GM23248 (cell line): ENCODE measurements around the gene CIAO3. TPM values are rescaled to one million over a fixed set of nuclear protein-coding genes. Genes with fewer than 3 reads are reported as not detected.
"Not testable (repeated sequence)": the region's sequence is repeated elsewhere in the genome, so short reads cannot be mapped to it uniquely, and the experiment has no call there.

Experiments
- DNase-seq: peaks from one replicate; pipeline ENCODE4 v3.0.0-alpha.2; 2015
- H2AFZ ChIP-seq: fragments of 200-600 bp; sonication (generic); 2 replicates; pipeline ENCODE4 v1.6.1; 2016; ENCODE audit warnings: antibody characterized with exemption
- H3F3A ChIP-seq: fragments of 200-600 bp; sonication (generic); 2 replicates; pipeline ENCODE4 v1.6.1; 2016; ENCODE audit warnings: mild to moderate bottlenecking, antibody characterized with exemption, mixed run types; ENCODE audit not compliant: insufficient read depth
- H3K27ac ChIP-seq: fragments of 200-600 bp; sonication (generic); 2 replicates; pipeline ENCODE4 v1.5.1; 2016; ENCODE audit warnings: mild to moderate bottlenecking
- H3K27me3 ChIP-seq: fragments of 200-600 bp; sonication (generic); replicated peaks from 2 replicates; pipeline ENCODE4 v1.6.1; 2016; ENCODE audit warnings: mild to moderate bottlenecking; ENCODE audit not compliant: insufficient read depth
- H3K36me3 ChIP-seq: fragments of 200-600 bp; sonication (generic); 2 replicates; pipeline ENCODE4 v1.6.1; 2016; ENCODE audit warnings: low read depth, mild to moderate bottlenecking
- H3K4me1 ChIP-seq: fragments of 200-600 bp; sonication (generic); 2 replicates; pipeline ENCODE4 v1.6.1; 2016; ENCODE audit warnings: mild to moderate bottlenecking; ENCODE audit not compliant: insufficient read depth
- H3K4me2 ChIP-seq: fragments of 200-600 bp; sonication (generic); one replicate; pipeline ENCODE4 v1.6.1; 2016; ENCODE audit warnings: mild to moderate bottlenecking; ENCODE audit not compliant: unreplicated experiment
- H3K4me3 ChIP-seq: fragments of 200-600 bp; sonication (generic); 2 replicates; pipeline ENCODE4 v1.5.1; 2016; ENCODE audit warnings: mild to moderate bottlenecking
- H3K79me2 ChIP-seq: fragments of 200-600 bp; sonication (generic); 2 replicates; pipeline ENCODE4 v1.6.1; 2016; ENCODE audit warnings: mild to moderate bottlenecking; ENCODE audit not compliant: insufficient read depth
- H3K9ac ChIP-seq: fragments of 200-600 bp; sonication (generic); 2 replicates; pipeline ENCODE4 v1.6.1; 2016; ENCODE audit warnings: mild to moderate bottlenecking
- H3K9me2 ChIP-seq: fragments of 200-600 bp; sonication (generic); 2 replicates; pipeline ENCODE4 v1.6.1; 2016; ENCODE audit warnings: mixed run types, mild to moderate bottlenecking, moderate library complexity; ENCODE audit not compliant: insufficient read depth
- H3K9me3 ChIP-seq: fragments of 200-600 bp; sonication (generic); one replicate; pipeline ENCODE4 v1.6.1; 2017; ENCODE audit warnings: low read depth
- H4K20me1 ChIP-seq: fragments of 200-600 bp; sonication (generic); 2 replicates; pipeline ENCODE4 v1.6.0; 2016; ENCODE audit not compliant: insufficient read depth
- EZH2 ChIP-seq: fragments of 200-600 bp; sonication (generic); IDR thresholded peaks from 2 replicates; pipeline ENCODE4 v1.6.1; 2018; ENCODE audit warnings: antibody characterized with exemption, mild to moderate bottlenecking; ENCODE audit not compliant: insufficient read depth, poor library complexity, severe bottlenecking
- EZH2phosphoT487 ChIP-seq: fragments of 200-600 bp; sonication (generic); IDR thresholded peaks from 2 replicates; pipeline ENCODE4 v1.6.1; 2018; ENCODE audit warnings: antibody characterized with exemption, moderate library complexity, mild to moderate bottlenecking, low read depth; ENCODE audit not compliant: insufficient read depth
- WGBS, 2 experiments: methylation state at CpG; one replicate each; pipeline ENCODE4 v1.1.6; 2015 to 2017; ENCODE audit warnings: low lambda C conversion rate in 2 of 2, low coverage in 1 of 2; ENCODE audit errors: missing lambda C conversion rate in 2 of 2; 5-methylcytosine and 5-hydroxymethylcytosine counted together
- in situ Hi-C: fragments of 300-500 bp; cut with MboI; formaldehyde crosslinking; loops from 2 replicates; pipeline ENCODE4 v1.15.0; 2020
- polyA plus RNA-seq: library from polyadenylated mRNA; unstranded; fragments of >200 nt; fragmentation: Nextera tagmentation; extraction: Ambion mirVana; gene quantifications from 2 replicates; pipeline ENCODE4 v1.2.1, GENCODE V29; 2016
- total RNA-seq: library from RNA; depleted of rRNA; stranded (reverse); fragments of >200 nt; shearing (Covaris generic); gene quantifications from 2 replicates; pipeline ENCODE4 v1.2.3, GENCODE V29; 2014

The CIAO3 gene
- total and polyA plus RNA-seq, 2 experiments from 2014 or later = 24.5 to 37.5 TPM

- H3K4me2 ChIP-seq = peak within 1 kb of the TSS; percentile 63
- no peaks in the 10 kb centered on the region for H3K36me3 ChIP-seq
- no peaks in the 10 kb centered on the region; the same call in 1 of the 2 replicates for H3K79me2 ChIP-seq
- H3K27ac ChIP-seq = no peak within 1 kb of the TSS
- H3K9me3 ChIP-seq = no peaks in the 10 kb centered on the region
- 6 to 12% methylated on average over 24 to 89 of the region's 108 CpGs for WGBS, 2 experiments
- H3F3A ChIP-seq = peaks cover 10% of the 10 kb centered on the region
- peak within 1 kb of the TSS; percentile 62 for H2AFZ ChIP-seq
- peak within 1 kb of the TSS; percentile 76 for H3K4me3 ChIP-seq
- peaks cover 9% of the 10 kb centered on the region for H3K4me1 ChIP-seq
- in situ Hi-C loops = no loop called here
- H4K20me1 ChIP-seq = no peaks in the 10 kb centered on the region
- peak; percentile 97 for DNase-seq
- H3K9me2 ChIP-seq = no peaks in the 10 kb centered on the region
- peak within 1 kb of the TSS; percentile 73 for H3K9ac ChIP-seq
- H3K27me3 ChIP-seq = peaks cover 10% of the 10 kb centered on the region; the same call in 1 of the 2 replicates
- TF ChIP-seq EZH2 = no peak
- no peak for TF ChIP-seq EZH2phosphoT487
These were observed 26.0 kb downstream of the CIAO3 start, which contains the start of gene METRN for GRCh38 chr16:714558-715476. TSS of gene METRN (plus strand) at chr16:715118. CDS start at chr16:715290, 172 bp downstream.

GRCh38 chr16:714079-714478 is 26.7 kb downstream of the CIAO3 start:
- H3F3A ChIP-seq = peaks cover 10% of the 10 kb centered on the region
- no peak overlapping the region for H2AFZ ChIP-seq
- no peak for TF ChIP-seq EZH2
- no peak for TF ChIP-seq EZH2phosphoT487
- no peaks in the 10 kb centered on the region for H3K9me2 ChIP-seq
- in situ Hi-C loops = no loop called here
- peaks cover 10% of the 10 kb centered on the region; the same call in 1 of the 2 replicates for H3K27me3 ChIP-seq
- no peak overlapping the region for H3K27ac ChIP-seq
- no peak overlapping the region for H3K4me2 ChIP-seq
- H3K9me3 ChIP-seq = no peaks in the 10 kb centered on the region
- no peaks in the 10 kb centered on the region for H4K20me1 ChIP-seq
- no peak for DNase-seq
- 63 to 66% methylated on average over 11 of the region's 11 CpGs for WGBS, 2 experiments
- no peaks in the 10 kb centered on the region; the same call in 1 of the 2 replicates for H3K79me2 ChIP-seq
- no peak overlapping the region for H3K9ac ChIP-seq
- no peaks in the 10 kb centered on the region for H3K36me3 ChIP-seq
- H3K4me1 ChIP-seq = peaks cover 11% of the 10 kb centered on the region; the same call in 1 of the 2 replicates
- no peak overlapping the region for H3K4me3 ChIP-seq

DNA sequence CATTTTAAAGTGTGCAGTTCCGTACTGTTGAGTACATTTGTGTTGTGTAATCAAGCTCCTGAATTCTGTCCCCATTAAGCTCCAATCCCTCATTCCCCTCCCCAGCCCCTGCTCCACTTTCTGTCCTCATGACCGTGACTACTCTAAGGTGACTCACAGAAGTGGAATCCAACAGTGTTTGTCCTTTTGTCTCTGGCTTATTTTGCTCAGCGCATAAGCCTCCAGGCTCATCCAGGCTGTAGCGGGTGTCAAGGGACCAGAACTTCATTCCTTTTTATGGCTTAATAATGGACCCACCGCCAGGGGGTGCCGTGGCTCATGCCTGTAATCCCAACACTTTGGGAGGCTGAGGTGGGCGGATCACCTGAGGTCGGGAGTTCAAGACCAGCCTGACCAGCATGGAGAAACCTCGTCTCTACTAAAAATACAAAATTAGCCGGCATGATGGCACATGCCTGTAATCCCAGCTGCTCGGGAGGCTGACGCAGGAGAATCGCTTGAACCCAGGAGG is 28.0 kb downstream of the CIAO3 start:
- H3F3A ChIP-seq, H3K9me2 ChIP-seq, H3K4me3 ChIP-seq, H2AFZ ChIP-seq, H3K9ac ChIP-seq, H3K4me2 ChIP-seq, H4K20me1 ChIP-seq, H3K36me3 ChIP-seq, in situ Hi-C loops, H3K79me2 ChIP-seq, H3K9me3 ChIP-seq: not testable (repeated sequence)
- DNase-seq = peak; percentile 92
- 51% methylated on average over 12 to 13 of the region's 13 CpGs for WGBS, 2 experiments
- Histone ChIP-seq H3K27me3 (peaks cover 15% of the 10 kb centered on the region; the same call in 1 of the 2 replicates), H3K4me1 (peaks cover 11% of the 10 kb centered on the region; the same call in 1 of the 2 replicates), H3K27ac (peak overlapping the region; percentile 22)

- WGBS, 2 experiments = 7 to 8% methylated on average over 20 to 25 of the region's 25 CpGs
- Histone ChIP-seq H3F3A (peaks cover 10% of the 10 kb centered on the region), H3K79me2 (no peaks in the 10 kb centered on the region), H3K27me3 (peaks cover 17% of the 10 kb centered on the region; the same call in 1 of the 2 replicates), H3K9ac (no peak overlapping the region), H2AFZ (no peak overlapping the region), H3K4me2 (no peak overlapping the region), H3K9me2 (no peaks in the 10 kb centered on the region), H3K4me1 (peaks cover 11% of the 10 kb centered on the region; the same call in 1 of the 2 replicates), H3K4me3 (no peak overlapping the region), H3K27ac (no peak overlapping the region), H4K20me1 (no peaks in the 10 kb centered on the region), H3K36me3 (no peaks in the 10 kb centered on the region), H3K9me3 (no peaks in the 10 kb centered on the region)
- DNase-seq = peak; percentile 80
- in situ Hi-C loops = no loop called here
- no peak for TF ChIP-seq EZH2
- TF ChIP-seq EZH2phosphoT487 = no peak
These were observed 29.1 kb downstream of the CIAO3 start for GRCh38 chr16:711548-712320.
